Upper lobe of left lung (tissue), 6 donors: ENCODE results near the gene RASGEF1B. TPM values are rescaled to one million over a fixed set of nuclear protein-coding genes. Genes with fewer than 3 reads are reported as not detected.

ENCODE experiments used
- ATAC-seq, 2 donors: fragments of 200-7000 bp; cut with Tn5 transposase; one replicate each; pipeline ENCODE4 v1.9.1; 2022; ENCODE audit warnings: mild to moderate bottlenecking in 2 of 2, moderate library complexity in 2 of 2; ENCODE audit not compliant: low FRiP score in 2 of 2
- DNase-seq, 2 donors: peaks; one replicate each; pipeline ENCODE4 v3.0.0-alpha.2; 2019 to 2020
- H3K27ac ChIP-seq, 4 donors: fragments of 200-600 bp; sonication (generic); one replicate each; pipeline ENCODE4 v1.5.1; 2016 to 2019
- H3K27me3 ChIP-seq, 4 donors: fragments of 200-600 bp; sonication (generic); one replicate each; pipeline ENCODE4 v1.5.1; 2017 to 2019
- H3K36me3 ChIP-seq, 4 donors: fragments of 200-600 bp; sonication (generic); one replicate each; pipeline ENCODE4 v1.5.1; 2016 to 2019
- H3K4me1 ChIP-seq, 4 donors: fragments of 200-600 bp; sonication (generic); one replicate each; pipeline ENCODE4 v1.5.1; 2018 to 2019
- H3K4me3 ChIP-seq, 4 donors: fragments of 200-600 bp; sonication (generic); one replicate each; pipeline ENCODE4 v1.5.1; 2017 to 2019; ENCODE audit warnings: mild to moderate bottlenecking in 2 of 4, moderate library complexity in 1 of 4
- H3K9me3 ChIP-seq, 4 donors: fragments of 200-600 bp; sonication (generic); one replicate each; pipeline ENCODE4 v1.5.1; 2018 to 2019
- CTCF ChIP-seq, 6 experiments: fragments of 450-650 bp in 4 of 6; fragments of 200-600 bp in 2 of 6; sonication (generic) in 2 of 6; IDR thresholded peaks; one replicate each; pipeline ENCODE4 v1.5.1; 2016 to 2019; ENCODE audit warnings: antibody characterized with exemption in 6 of 6
- EP300 ChIP-seq, 4 donors: sonication (generic); formaldehyde crosslinking; IDR thresholded peaks; one replicate each; pipeline ENCODE4 v1.5.1; 2017; ENCODE audit warnings: antibody characterized with exemption in 4 of 4, control low read depth in 2 of 4
- POLR2A ChIP-seq, 4 donors: fragments of 450-650 bp; IDR thresholded peaks; one replicate each; pipeline ENCODE4 v1.5.1; 2016 to 2017; ENCODE audit warnings: antibody characterized with exemption in 4 of 4, mild to moderate bottlenecking in 2 of 4
- POLR2AphosphoS5 ChIP-seq, 2 donors: sonication (generic); formaldehyde crosslinking; IDR thresholded peaks; one replicate each; pipeline ENCODE4 v1.5.1; 2017; ENCODE audit warnings: antibody characterized with exemption in 2 of 2
- WGBS, 2 donors: methylation state at CpG; one replicate each; pipeline ENCODE4 v1.1.5; 2017 to 2018; 5-methylcytosine and 5-hydroxymethylcytosine counted together
- total RNA-seq, 6 donors: library from RNA; depleted of rRNA in 4 of 6; stranded (reverse); fragments of >200 nt in 4 of 6; gene quantifications; one replicate each; pipeline versions ENCODE4 v1.1.0 to v1.2.1, GENCODE V29; 2016 to 2021
- donor health status: DM: no; HTN: no; CAD: no; lungs with moderate emphysema.
- donor health status: DM: no; HTN: yes; CAD: no; lungs with severe emphysema.

RASGEF1B gene
- total RNA-seq, 6 donors from 2014 or later: 45.7 to 81.2 (median 71.4) TPM

GRCh38 chr4:81405900-81406401 lies 65.8 kb downstream of the RASGEF1B start:
- ATAC-seq (peak; percentile 61 to 87), DNase-seq (no peak)
- 2 to 3% methylated on average over 4 of the region's 4 CpGs for WGBS, 2 donors
- Histone ChIP-seq H3K36me3 (no peaks in the 10 kb centered on the region), H3K27ac (no peak overlapping the region), H3K4me1 (peaks cover 0 to 10% (median 0%) of the 10 kb centered on the region in 4 donors), H3K9me3 (no peaks in the 10 kb centered on the region), H3K4me3 (peak overlapping the region in 1 of 4 donors; percentile 21), H3K27me3 (no peaks in the 10 kb centered on the region)
- TF ChIP-seq EP300 (IDR thresholded peaks at IDR 0.05): no peak
- peak; percentile 61 to 86 (median 78) for TF ChIP-seq CTCF (IDR thresholded peaks at IDR 0.05)
- no peak for TF ChIP-seq POLR2A (IDR thresholded peaks at IDR 0.05)

GRCh38 chr4:81404741-81405140 lies 67.0 kb downstream of the RASGEF1B start:
- no peak for TF ChIP-seq POLR2A (IDR thresholded peaks at IDR 0.05)
- TF ChIP-seq CTCF (IDR thresholded peaks at IDR 0.05): no peak
- no peak for TF ChIP-seq POLR2AphosphoS5 (IDR thresholded peaks at IDR 0.05)
- TF ChIP-seq EP300 (IDR thresholded peaks at IDR 0.05): no peak
- Histone ChIP-seq H3K4me3 (no peak overlapping the region), H3K27ac (no peak overlapping the region), H3K27me3 (no peaks in the 10 kb centered on the region), H3K9me3 (no peaks in the 10 kb centered on the region), H3K36me3 (no peaks in the 10 kb centered on the region), H3K4me1 (peaks cover 0 to 10% (median 0%) of the 10 kb centered on the region in 4 donors)
- no peak for DNase-seq
- WGBS, 2 donors: 78 to 81% methylated on average over 6 of the region's 6 CpGs
- ATAC-seq: no peak

GRCh38 chr4:81404294-81404693 lies 67.4 kb downstream of the RASGEF1B start:
- no peak overlapping the region for H3K4me3 ChIP-seq
- no peaks in the 10 kb centered on the region for H3K36me3 ChIP-seq
- DNase-seq (no peak), ATAC-seq (no peak)
- WGBS, 2 donors: 77 to 93% methylated on average over 2 of the region's 2 CpGs
- H3K9me3 ChIP-seq: no peaks in the 10 kb centered on the region
- no peak for TF ChIP-seq POLR2AphosphoS5 (IDR thresholded peaks at IDR 0.05)
- no peak for TF ChIP-seq POLR2A (IDR thresholded peaks at IDR 0.05)
- no peak for TF ChIP-seq CTCF (IDR thresholded peaks at IDR 0.05)
- TF ChIP-seq EP300 (IDR thresholded peaks at IDR 0.05): no peak
- H3K27ac ChIP-seq: no peak overlapping the region
- H3K27me3 ChIP-seq: no peaks in the 10 kb centered on the region
- peaks cover 0 to 10% (median 0%) of the 10 kb centered on the region in 4 donors for H3K4me1 ChIP-seq

- TF ChIP-seq CTCF (IDR thresholded peaks at IDR 0.05): no peak
- no peak for TF ChIP-seq POLR2A (IDR thresholded peaks at IDR 0.05)
- TF ChIP-seq POLR2AphosphoS5 (IDR thresholded peaks at IDR 0.05): no peak
- TF ChIP-seq EP300 (IDR thresholded peaks at IDR 0.05): no peak
- H3K27me3 ChIP-seq: no peaks in the 10 kb centered on the region
- no peak overlapping the region for H3K27ac ChIP-seq
- ATAC-seq (no peak), DNase-seq (no peak)
- H3K4me1 ChIP-seq: no peaks in the 10 kb centered on the region
- H3K4me3 ChIP-seq: no peak overlapping the region
- WGBS, 2 donors: 80 to 84% methylated on average over 7 of the region's 7 CpGs
- H3K36me3 ChIP-seq: no peaks in the 10 kb centered on the region
- H3K9me3 ChIP-seq: no peaks in the 10 kb centered on the region
Measured at GRCh38 chr4:81399306-81400086, 72.2 kb downstream of the RASGEF1B start.
